ENCODE measurements around the gene RPIA.

- no peak for TF ChIP-seq CTCF (IDR thresholded peaks at IDR 0.05)
- TF ChIP-seq POLR2A (IDR thresholded peaks at IDR 0.05), result no peak
- TF ChIP-seq POLR2AphosphoS5 (IDR thresholded peaks at IDR 0.05), result no peak
Observed at GRCh38 chr2:88711289-88711688, 19.8 kb downstream of the RPIA start.
